A549 (cell line): ENCODE measurements around the gene JAKMIP1. TPM values are rescaled to one million over a fixed set of nuclear protein-coding genes. Genes with fewer than 3 reads are reported as not detected.

ENCODE experiments used
- ATAC-seq, 2 experiments: fragments of 200-7000 bp in 1 of 2; fragments of >200 bp in 1 of 2; cut with Nextera tagmentation in 1 of 2; cut with Tn5 transposase in 1 of 2; 3 replicates each; pipeline versions ENCODE4 v1.8.0 to v1.9.1; 2018 to 2020; ENCODE audit warnings: mild to moderate bottlenecking in 1 of 2, moderate library complexity in 1 of 2
- CTCF ChIA-PET: fragments of 300-600 bp; sonication (Branson Sonifier 250); formaldehyde crosslinking; extraction: SDS; loops from one replicate; lab custom pipeline; 2021; ENCODE audit warnings: antibody characterized with exemption, inconsistent platforms; lab: Yijun Ruan, JAX
- POLR2A ChIA-PET: fragments of 350-600 bp; formaldehyde crosslinking; extraction: SDS; loops from one replicate; lab custom pipeline; 2021; ENCODE audit warnings: antibody characterized with exemption, inconsistent platforms; lab: Yijun Ruan, JAX
- DNase-seq, 2 experiments: peaks; one replicate each; pipeline versions ENCODE4 v3.0.0 to v3.0.0-alpha.2; 2011 to 2016; ENCODE audit warnings: low read depth in 1 of 2, low spot score in 1 of 2
- FAIRE-seq: peaks from 2 replicates; lab custom pipeline; 2011; peaks lifted over from hg19 to GRCh38; lab: Jason Lieb, UNC
- H3K27ac ChIP-seq, 2 experiments: fragments of >200 bp; sonication (Bioruptor Twin); formaldehyde crosslinking; 3 replicates each; pipeline ENCODE4 v1.5.1; 2016 to 2017
- H3K4me1 ChIP-seq: fragments of >200 bp; sonication (Bioruptor Twin); formaldehyde crosslinking; 3 replicates; pipeline ENCODE4 v1.6.1; 2016
- H3K4me2 ChIP-seq: fragments of >200 bp; sonication (Bioruptor Twin); formaldehyde crosslinking; 3 replicates; pipeline ENCODE4 v1.6.1; 2016
- H3K4me3 ChIP-seq: fragments of >200 bp; sonication (Bioruptor Twin); formaldehyde crosslinking; 3 replicates; pipeline ENCODE4 v1.5.1; 2016
- H3K9me3 ChIP-seq: fragments of >200 bp; sonication (Bioruptor Twin); formaldehyde crosslinking; 3 replicates; pipeline ENCODE4 v1.6.1; 2016
- BHLHE40 ChIP-seq: IDR thresholded peaks from 2 replicates; pipeline ENCODE4 v1.6.1; 2012; ENCODE audit warnings: low read depth, low read length, inconsistent platforms
- CBX8 ChIP-seq: fragments of 200-600 bp; sonication (generic); IDR thresholded peaks from 2 replicates; pipeline ENCODE4 v1.6.1; 2016
- CEBPB ChIP-seq, 2 experiments: fragments of >200 bp in 1 of 2; sonication (Bioruptor Twin) in 1 of 2; formaldehyde crosslinking in 1 of 2; IDR thresholded peaks; 2 replicates each; pipeline ENCODE4 v1.6.1; 2012 to 2016
- CHD2 ChIP-seq: fragments of 150-350 bp; IDR thresholded peaks from 2 replicates; pipeline ENCODE4 v1.6.1; 2014; ENCODE audit warnings: low read length; ENCODE audit not compliant: partially characterized antibody
- ELK1 ChIP-seq: fragments of 150-350 bp; IDR thresholded peaks from 2 replicates; pipeline ENCODE4 v1.6.1; 2014; ENCODE audit warnings: low read depth, mild to moderate bottlenecking, low read length
- EP300 ChIP-seq, 2 experiments: fragments of >200 bp; sonication (Bioruptor Twin); formaldehyde crosslinking; IDR thresholded peaks; 2 replicates in 1 of 2; 3 replicates in 1 of 2; pipeline ENCODE4 v1.6.1; 2016 to 2017
- ESRRA ChIP-seq: fragments of 150-350 bp; IDR thresholded peaks from 2 replicates; pipeline ENCODE4 v1.6.1; 2014; ENCODE audit warnings: mild to moderate bottlenecking, low read length, borderline replicate concordance
- FOXS1 ChIP-seq: fragments of 250-450 bp; sonication (Bioruptor Pico); IDR thresholded peaks from 2 replicates; pipeline ENCODE4 v1.5.0; 2020; ENCODE audit warnings: mild to moderate bottlenecking, moderate library complexity
- HDAC2 ChIP-seq: fragments of 200-600 bp; sonication (generic); IDR thresholded peaks from 2 replicates; pipeline ENCODE4 v1.6.1; 2016
- HOXB5 ChIP-seq: fragments of 250-450 bp; sonication (Bioruptor Pico); IDR thresholded peaks from 2 replicates; pipeline ENCODE4 v1.5.0; 2020; ENCODE audit warnings: mild to moderate bottlenecking, moderate library complexity
- JUN ChIP-seq, 2 experiments: fragments of >200 bp; sonication (Bioruptor Twin); formaldehyde crosslinking; IDR thresholded peaks; 2 replicates in 1 of 2; 3 replicates in 1 of 2; pipeline ENCODE4 v1.6.1; 2016 to 2017
- KDM1A ChIP-seq: fragments of 200-600 bp; sonication (generic); IDR thresholded peaks from 2 replicates; pipeline ENCODE4 v1.6.1; 2016; ENCODE audit warnings: low read depth, mild to moderate bottlenecking
- MAZ ChIP-seq: fragments of 150-350 bp; IDR thresholded peaks from 2 replicates; pipeline ENCODE4 v1.6.1; 2014; ENCODE audit warnings: antibody characterized with exemption, low read depth, low read length, borderline replicate concordance
- NR3C1 ChIP-seq: fragments of >200 bp; sonication (Bioruptor Twin); formaldehyde crosslinking; IDR thresholded peaks from 3 replicates; pipeline ENCODE4 v1.6.1; 2017
- REST ChIP-seq: fragments of 200-600 bp; sonication (generic); IDR thresholded peaks from 2 replicates; pipeline ENCODE4 v1.6.1; 2016; ENCODE audit warnings: antibody characterized with exemption, mild to moderate bottlenecking, moderate library complexity
- RFX5 ChIP-seq: fragments of 450-650 bp; IDR thresholded peaks from 2 replicates; pipeline ENCODE4 v1.7.1; 2014; ENCODE audit warnings: antibody characterized with exemption, mild to moderate bottlenecking, moderate library complexity
- ZC3H11A ChIP-seq: fragments of 450-650 bp; IDR thresholded peaks from 2 replicates; pipeline ENCODE4 v1.6.1; 2014; ENCODE audit warnings: antibody characterized with exemption, mild to moderate bottlenecking
- ZNF302 ChIP-seq: fragments of 250-450 bp; sonication (Bioruptor Pico); IDR thresholded peaks from 2 replicates; pipeline ENCODE4 v1.9.0; 2021; ENCODE audit warnings: inconsistent platforms, mild to moderate bottlenecking, moderate library complexity
- ZSCAN20 ChIP-seq: fragments of 250-450 bp; sonication (Bioruptor Pico); IDR thresholded peaks from 2 replicates; pipeline ENCODE4 v1.8.0; 2022; ENCODE audit warnings: mild to moderate bottlenecking, moderate library complexity
- WGBS: methylation state at CpG from one replicate; pipeline ENCODE4 v1.1.6; 2017; ENCODE audit errors: missing lambda C conversion rate; 5-methylcytosine and 5-hydroxymethylcytosine counted together
- polyA plus RNA-seq, 4 experiments: library from polyadenylated mRNA; depleted of rRNA in 3 of 4; stranded (reverse); fragments of >200 nt; fragmentation: RNase III in 1 of 4; extraction: RNeasy Plus Mini Kit Qiagen cat#74134 plus additional on column Dnase treatment in 1 of 4; gene quantifications; 2 replicates in 3 of 4; 3 replicates in 1 of 4; pipeline ENCODE4 v1.2.3, GENCODE V29; 2011 to 2017

The JAKMIP1 gene
- polyA plus RNA-seq, 2 of the 4 experiments (the other 2 are of a cell fraction): not detected

DNA sequence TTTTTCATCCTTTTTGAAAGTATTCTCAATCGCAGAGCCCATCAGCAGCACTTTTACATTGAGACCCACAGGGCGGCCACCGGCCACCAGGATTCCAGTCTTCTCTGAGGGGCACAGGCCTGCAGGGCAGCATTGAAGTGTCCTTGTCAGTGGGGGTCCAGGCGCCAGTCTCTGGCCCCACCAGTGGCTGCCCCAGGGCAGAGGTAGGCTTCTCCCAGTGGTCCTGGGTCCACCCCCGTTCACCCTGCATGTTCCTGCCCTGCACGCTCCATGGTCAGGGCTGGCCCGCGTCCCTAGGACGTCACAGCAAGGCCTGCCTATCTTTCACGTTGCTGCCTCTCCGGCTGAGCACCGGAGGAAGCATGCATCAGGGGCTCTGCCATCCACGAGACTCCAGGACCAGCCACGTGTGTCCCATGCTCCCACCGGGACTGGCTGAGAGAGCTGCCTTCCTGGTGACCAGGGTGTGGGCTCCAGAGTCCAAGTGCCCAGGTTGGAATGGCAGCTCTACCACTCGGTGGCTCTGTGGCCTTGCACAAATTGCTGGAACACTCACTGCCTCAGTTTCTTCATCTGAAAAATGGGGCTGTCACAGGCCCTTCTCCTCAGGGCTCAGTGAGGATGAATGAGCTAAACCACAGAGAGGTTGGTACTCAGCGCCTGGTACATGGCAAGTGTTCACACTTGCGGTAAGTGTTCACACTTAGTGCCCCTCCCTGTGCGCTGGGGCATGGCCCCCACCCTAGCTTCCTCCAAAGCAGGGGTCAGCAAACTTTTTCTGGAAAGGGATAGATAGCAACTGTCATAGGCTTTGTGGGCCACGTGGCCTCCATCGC, 30.7 kb upstream of the JAKMIP1 start:
- no peaks in the 10 kb centered on the region for H3K4me1 ChIP-seq
- H3K9me3 ChIP-seq: no peaks in the 10 kb centered on the region
- DNase-seq (no peak), ATAC-seq (no peak), FAIRE-seq (no peak)
- H3K4me3 ChIP-seq: no peak overlapping the region
- POLR2A ChIA-PET: no interaction called here
- 72% methylated on average over 11 of the region's 21 CpGs for WGBS
- no peak overlapping the region for H3K4me2 ChIP-seq
- CTCF ChIA-PET: interaction anchor here (1.5 kb wide), 2 partner anchors 19 to 20 kb away, joined by 4 to 6 read pairs; no protein-coding TSS in a partner anchor
- H3K27ac ChIP-seq: no peak overlapping the region
- TF ChIP-seq REST (no peak), EP300 (IDR thresholded peaks at IDR 0.05) (no peak), RFX5 (no peak), BHLHE40 (no peak), KDM1A (no peak), ZSCAN20 (CRISPR knock-in tag) (no peak), NR3C1 (no peak)

- FAIRE-seq: no peak
- TF ChIP-seq ELK1 (no peak), CBX8 (no peak), ZNF302 (CRISPR knock-in tag) (no peak), EP300 (IDR thresholded peaks at IDR 0.05) (no peak), ZC3H11A (no peak), BHLHE40 (no peak), ESRRA (no peak), HDAC2 (no peak), CEBPB (IDR thresholded peaks at IDR 0.05) (no peak), MAZ (no peak), CHD2 (no peak), JUN (IDR thresholded peaks at IDR 0.05) (no peak), HOXB5 (CRISPR knock-in tag) (no peak), FOXS1 (CRISPR knock-in tag) (no peak)
- TF ChIP-seq, all 56 proteins: peak for 0
- H3K4me1 ChIP-seq: no peaks in the 10 kb centered on the region
- no peak for ATAC-seq
- ChIA-PET POLR2A (no interaction called here), CTCF (interaction anchor here (1.5 kb wide), 1 partner anchor 20 kb away, joined by 4 read pairs; no protein-coding TSS in a partner anchor)
- 42% methylated on average over 2 of the region's 3 CpGs for WGBS
- DNase-seq: no peak
- no peak overlapping the region for H3K4me2 ChIP-seq
- no peaks in the 10 kb centered on the region for H3K9me3 ChIP-seq
- H3K27ac ChIP-seq: no peak overlapping the region
- H3K4me3 ChIP-seq: no peak overlapping the region
Observed at GRCh38 chr4:6230502-6230785, 30.1 kb upstream of the JAKMIP1 start.
